ENCODE data around the gene RPS25. TPM values are rescaled to one million over a fixed set of nuclear protein-coding genes. Genes with fewer than 3 reads are reported as not detected.

The RPS25 gene
- total and polyA plus RNA-seq, 9 of the 15 experiments (the other 6 are each of a cell fraction or from before 2014, with no cell fraction given) = 1,553 to 5,486 (median 2,471) TPM

DNA sequence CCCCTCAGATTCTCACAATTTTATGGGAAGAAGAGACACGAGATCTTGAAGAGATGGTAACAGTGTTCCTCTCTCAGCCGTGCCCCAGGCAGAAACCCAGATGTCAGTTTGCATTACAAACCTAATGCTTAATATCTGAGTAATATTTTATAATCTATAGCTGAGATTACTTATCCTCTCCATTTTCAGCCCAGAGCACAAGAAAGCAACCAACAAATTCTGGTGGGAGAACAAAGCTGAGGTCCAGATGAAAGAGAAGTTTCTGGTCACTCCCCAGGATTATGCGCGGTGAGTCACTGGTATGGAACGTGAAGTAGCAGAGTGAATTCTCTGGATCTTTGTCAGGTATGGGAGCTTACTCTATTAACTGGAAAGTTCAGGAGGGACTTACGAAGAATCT lies 19.3 kb downstream of the RPS25 start (continued):
- TF ChIP-seq KAT8 (IDR thresholded peaks at IDR 0.05; ENCODE audit: low read depth) (no peak), SMARCA4 (IDR thresholded peaks at IDR 0.05) (peak; percentile 68), ZNF324 (CRISPR knock-in tag; IDR thresholded peaks at IDR 0.05) (no peak), ZNF75A (CRISPR knock-in tag; IDR thresholded peaks at IDR 0.05) (no peak), DPF2 (IDR thresholded peaks at IDR 0.05) (peak; percentile 72), SIX5 (IDR thresholded peaks at IDR 0.05; ENCODE audit: borderline replicate concordance in 1 of 2, insufficient read depth in 1 of 2, low read depth in 1 of 2, low read length in 2 of 2) (no peak), ZNF507 (tag; conservative IDR thresholded peaks at IDR 0.05) (no peak), YBX1 (IDR thresholded peaks at IDR 0.05) (no peak), PTTG1 (tag; IDR thresholded peaks at IDR 0.05; ENCODE audit: low read depth) (no peak), SREBF2 (CRISPR knock-in tag; IDR thresholded peaks at IDR 0.05) (no peak), HSF4 (CRISPR knock-in tag; IDR thresholded peaks at IDR 0.05; ENCODE audit: borderline replicate concordance) (no peak)
- TF ChIP-seq, protein P1, sequence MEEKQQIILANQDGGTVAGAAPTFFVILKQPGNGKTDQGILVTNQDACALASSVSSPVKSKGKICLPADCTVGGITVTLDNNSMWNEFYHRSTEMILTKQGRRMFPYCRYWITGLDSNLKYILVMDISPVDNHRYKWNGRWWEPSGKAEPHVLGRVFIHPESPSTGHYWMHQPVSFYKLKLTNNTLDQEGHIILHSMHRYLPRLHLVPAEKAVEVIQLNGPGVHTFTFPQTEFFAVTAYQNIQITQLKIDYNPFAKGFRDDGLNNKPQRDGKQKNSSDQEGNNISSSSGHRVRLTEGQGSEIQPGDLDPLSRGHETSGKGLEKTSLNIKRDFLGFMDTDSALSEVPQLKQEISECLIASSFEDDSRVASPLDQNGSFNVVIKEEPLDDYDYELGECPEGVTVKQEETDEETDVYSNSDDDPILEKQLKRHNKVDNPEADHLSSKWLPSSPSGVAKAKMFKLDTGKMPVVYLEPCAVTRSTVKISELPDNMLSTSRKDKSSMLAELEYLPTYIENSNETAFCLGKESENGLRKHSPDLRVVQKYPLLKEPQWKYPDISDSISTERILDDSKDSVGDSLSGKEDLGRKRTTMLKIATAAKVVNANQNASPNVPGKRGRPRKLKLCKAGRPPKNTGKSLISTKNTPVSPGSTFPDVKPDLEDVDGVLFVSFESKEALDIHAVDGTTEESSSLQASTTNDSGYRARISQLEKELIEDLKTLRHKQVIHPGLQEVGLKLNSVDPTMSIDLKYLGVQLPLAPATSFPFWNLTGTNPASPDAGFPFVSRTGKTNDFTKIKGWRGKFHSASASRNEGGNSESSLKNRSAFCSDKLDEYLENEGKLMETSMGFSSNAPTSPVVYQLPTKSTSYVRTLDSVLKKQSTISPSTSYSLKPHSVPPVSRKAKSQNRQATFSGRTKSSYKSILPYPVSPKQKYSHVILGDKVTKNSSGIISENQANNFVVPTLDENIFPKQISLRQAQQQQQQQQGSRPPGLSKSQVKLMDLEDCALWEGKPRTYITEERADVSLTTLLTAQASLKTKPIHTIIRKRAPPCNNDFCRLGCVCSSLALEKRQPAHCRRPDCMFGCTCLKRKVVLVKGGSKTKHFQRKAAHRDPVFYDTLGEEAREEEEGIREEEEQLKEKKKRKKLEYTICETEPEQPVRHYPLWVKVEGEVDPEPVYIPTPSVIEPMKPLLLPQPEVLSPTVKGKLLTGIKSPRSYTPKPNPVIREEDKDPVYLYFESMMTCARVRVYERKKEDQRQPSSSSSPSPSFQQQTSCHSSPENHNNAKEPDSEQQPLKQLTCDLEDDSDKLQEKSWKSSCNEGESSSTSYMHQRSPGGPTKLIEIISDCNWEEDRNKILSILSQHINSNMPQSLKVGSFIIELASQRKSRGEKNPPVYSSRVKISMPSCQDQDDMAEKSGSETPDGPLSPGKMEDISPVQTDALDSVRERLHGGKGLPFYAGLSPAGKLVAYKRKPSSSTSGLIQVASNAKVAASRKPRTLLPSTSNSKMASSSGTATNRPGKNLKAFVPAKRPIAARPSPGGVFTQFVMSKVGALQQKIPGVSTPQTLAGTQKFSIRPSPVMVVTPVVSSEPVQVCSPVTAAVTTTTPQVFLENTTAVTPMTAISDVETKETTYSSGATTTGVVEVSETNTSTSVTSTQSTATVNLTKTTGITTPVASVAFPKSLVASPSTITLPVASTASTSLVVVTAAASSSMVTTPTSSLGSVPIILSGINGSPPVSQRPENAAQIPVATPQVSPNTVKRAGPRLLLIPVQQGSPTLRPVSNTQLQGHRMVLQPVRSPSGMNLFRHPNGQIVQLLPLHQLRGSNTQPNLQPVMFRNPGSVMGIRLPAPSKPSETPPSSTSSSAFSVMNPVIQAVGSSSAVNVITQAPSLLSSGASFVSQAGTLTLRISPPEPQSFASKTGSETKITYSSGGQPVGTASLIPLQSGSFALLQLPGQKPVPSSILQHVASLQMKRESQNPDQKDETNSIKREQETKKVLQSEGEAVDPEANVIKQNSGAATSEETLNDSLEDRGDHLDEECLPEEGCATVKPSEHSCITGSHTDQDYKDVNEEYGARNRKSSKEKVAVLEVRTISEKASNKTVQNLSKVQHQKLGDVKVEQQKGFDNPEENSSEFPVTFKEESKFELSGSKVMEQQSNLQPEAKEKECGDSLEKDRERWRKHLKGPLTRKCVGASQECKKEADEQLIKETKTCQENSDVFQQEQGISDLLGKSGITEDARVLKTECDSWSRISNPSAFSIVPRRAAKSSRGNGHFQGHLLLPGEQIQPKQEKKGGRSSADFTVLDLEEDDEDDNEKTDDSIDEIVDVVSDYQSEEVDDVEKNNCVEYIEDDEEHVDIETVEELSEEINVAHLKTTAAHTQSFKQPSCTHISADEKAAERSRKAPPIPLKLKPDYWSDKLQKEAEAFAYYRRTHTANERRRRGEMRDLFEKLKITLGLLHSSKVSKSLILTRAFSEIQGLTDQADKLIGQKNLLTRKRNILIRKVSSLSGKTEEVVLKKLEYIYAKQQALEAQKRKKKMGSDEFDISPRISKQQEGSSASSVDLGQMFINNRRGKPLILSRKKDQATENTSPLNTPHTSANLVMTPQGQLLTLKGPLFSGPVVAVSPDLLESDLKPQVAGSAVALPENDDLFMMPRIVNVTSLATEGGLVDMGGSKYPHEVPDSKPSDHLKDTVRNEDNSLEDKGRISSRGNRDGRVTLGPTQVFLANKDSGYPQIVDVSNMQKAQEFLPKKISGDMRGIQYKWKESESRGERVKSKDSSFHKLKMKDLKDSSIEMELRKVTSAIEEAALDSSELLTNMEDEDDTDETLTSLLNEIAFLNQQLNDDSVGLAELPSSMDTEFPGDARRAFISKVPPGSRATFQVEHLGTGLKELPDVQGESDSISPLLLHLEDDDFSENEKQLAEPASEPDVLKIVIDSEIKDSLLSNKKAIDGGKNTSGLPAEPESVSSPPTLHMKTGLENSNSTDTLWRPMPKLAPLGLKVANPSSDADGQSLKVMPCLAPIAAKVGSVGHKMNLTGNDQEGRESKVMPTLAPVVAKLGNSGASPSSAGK (IDR thresholded peaks at IDR 0.05) = no peak
- TF ChIP-seq, protein P2, sequence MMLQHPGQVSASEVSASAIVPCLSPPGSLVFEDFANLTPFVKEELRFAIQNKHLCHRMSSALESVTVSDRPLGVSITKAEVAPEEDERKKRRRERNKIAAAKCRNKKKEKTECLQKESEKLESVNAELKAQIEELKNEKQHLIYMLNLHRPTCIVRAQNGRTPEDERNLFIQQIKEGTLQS (IDR thresholded peaks at IDR 0.05) = peak; percentile 89
- TF ChIP-seq, protein P2 (CRISPR knock-in tag; conservative IDR thresholded peaks at IDR 0.05) = no peak
- TF ChIP-seq, protein P3, sequence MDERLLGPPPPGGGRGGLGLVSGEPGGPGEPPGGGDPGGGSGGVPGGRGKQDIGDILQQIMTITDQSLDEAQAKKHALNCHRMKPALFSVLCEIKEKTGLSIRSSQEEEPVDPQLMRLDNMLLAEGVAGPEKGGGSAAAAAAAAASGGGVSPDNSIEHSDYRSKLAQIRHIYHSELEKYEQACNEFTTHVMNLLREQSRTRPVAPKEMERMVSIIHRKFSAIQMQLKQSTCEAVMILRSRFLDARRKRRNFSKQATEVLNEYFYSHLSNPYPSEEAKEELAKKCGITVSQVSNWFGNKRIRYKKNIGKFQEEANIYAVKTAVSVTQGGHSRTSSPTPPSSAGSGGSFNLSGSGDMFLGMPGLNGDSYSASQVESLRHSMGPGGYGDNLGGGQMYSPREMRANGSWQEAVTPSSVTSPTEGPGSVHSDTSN (CRISPR knock-in tag; IDR thresholded peaks at IDR 0.05; ENCODE audit: low read depth) = no peak
- TF ChIP-seq, protein P3 (tag; conservative IDR thresholded peaks at IDR 0.05; ENCODE audit: low read depth) = no peak

Measured in K562 (cell line).